ENCODE data around the gene SS18L1. TPM values are rescaled to one million over a fixed set of nuclear protein-coding genes. Genes with fewer than 3 reads are reported as not detected.
A peak's percentile ranks its signal among the peaks of the same experiment; 100 is the strongest.

Gene SS18L1
- total RNA-seq, 1 donor from 2014 or later, result 8.1 TPM

DNA sequence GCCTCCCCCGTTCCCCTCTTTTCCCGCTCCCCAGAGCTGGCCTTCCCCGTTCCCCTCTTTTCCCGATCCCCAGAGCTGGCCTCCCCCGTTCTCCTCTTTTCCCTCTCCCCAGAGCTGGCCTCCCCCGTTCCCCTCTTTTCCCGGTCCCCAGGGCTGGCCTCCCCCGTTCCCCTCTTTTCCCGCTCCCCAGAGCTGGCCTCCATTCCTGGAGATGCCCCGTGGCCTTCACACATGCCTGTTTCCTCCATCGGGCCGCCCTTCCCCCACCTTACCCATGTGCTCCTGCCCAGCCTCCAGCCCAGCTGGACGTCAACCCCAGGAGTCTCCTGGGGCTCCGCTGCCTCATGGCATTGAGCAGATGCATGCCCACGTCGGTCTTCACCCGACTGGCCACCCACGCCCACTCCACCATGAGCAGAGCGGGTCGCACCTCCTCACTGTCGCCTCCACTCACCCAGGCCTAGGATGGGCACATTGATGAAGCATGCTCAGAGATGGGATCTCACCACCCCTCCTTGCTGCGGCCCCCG lies 8.3 kb downstream of the SS18L1 start:
- DNase-seq (ENCODE audit: low read depth in 2 of 2), result no peak

DNA sequence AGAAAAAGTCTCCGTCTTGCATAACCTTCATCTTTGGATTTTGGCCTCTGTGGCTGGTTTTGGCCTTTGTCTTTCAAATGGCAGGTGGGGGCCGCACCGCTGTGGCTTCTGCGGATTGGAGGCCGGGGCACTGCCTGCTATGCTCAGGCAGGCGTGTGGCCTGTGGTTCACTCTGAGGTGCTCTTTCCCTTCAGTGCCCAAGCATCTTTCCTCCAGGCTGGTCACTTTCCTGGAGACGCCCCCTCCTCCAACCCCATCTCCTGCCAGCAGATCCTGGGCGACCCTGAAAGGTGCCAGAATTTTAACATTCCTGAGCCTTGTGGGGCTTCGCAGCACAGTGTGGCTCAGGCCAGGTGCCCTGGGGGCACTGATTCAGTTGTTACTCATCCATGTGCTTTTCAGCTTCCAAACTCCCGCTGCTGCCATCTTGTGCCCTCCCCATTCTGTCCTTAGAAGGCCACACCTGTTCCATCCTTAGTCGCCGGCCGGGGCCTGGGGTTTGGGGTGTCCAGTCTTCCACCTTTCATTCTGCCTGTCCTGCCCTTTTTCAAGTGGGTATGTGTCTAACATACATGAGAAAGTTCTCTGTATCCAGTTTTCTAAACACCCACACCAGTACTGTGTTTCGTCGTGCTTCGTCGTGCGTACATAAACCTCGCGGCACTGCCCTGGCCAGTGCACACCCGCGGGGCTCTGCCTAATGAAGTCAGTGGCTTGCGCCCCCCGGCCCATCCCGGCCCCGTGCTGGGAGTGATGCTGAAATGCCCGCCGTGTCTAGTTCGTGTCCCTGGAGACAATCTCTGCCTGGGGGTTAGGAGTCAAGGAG lies 12.1 kb downstream of the SS18L1 start:
- DNase-seq (ENCODE audit: low read depth in 2 of 2), result no peak

GRCh38 chr20:62156254-62156556 lies 12.6 kb downstream of the SS18L1 start:
- no peak for DNase-seq (ENCODE audit: low read depth in 2 of 2)

- DNase-seq (ENCODE audit: low read depth in 2 of 2), result peak; percentile 55 to 73
Measured at GRCh38 chr20:62156592-62157386, 13.2 kb downstream of the SS18L1 start.

- no peak for DNase-seq (ENCODE audit: low read depth in 2 of 2)
Measured at GRCh38 chr20:62157387-62158087, 14.0 kb downstream of the SS18L1 start.

DNA sequence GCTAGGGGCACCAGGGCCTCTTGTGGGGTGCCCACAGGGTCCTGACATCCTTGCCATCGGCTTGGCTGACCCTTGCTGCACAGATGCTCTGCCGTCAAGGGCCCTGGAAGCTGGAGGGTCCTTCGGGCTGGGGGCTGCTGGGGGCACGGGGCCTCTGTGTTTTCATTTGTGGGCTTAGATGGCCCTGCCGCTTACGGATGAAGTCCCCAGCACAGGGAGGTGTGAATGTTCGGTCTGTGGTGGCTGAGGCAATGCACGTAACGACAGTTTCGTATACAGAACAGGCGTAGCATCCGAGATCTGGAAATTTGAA lies 14.5 kb downstream of the SS18L1 start:
- no peak for DNase-seq (ENCODE audit: low read depth in 2 of 2)

- no peak for DNase-seq (ENCODE audit: low read depth in 2 of 2)
Measured at GRCh38 chr20:62158541-62158940, 15.0 kb downstream of the SS18L1 start.

- DNase-seq (ENCODE audit: low read depth in 2 of 2), result no peak
Measured at GRCh38 chr20:62159052-62159451, 15.5 kb downstream of the SS18L1 start.

GRCh38 chr20:62159839-62160238 lies 16.3 kb downstream of the SS18L1 start:
- DNase-seq (ENCODE audit: low read depth in 2 of 2), result no peak

- no peak for DNase-seq (ENCODE audit: low read depth in 2 of 2)
Measured at GRCh38 chr20:62160253-62160652, 16.7 kb downstream of the SS18L1 start.

DNA sequence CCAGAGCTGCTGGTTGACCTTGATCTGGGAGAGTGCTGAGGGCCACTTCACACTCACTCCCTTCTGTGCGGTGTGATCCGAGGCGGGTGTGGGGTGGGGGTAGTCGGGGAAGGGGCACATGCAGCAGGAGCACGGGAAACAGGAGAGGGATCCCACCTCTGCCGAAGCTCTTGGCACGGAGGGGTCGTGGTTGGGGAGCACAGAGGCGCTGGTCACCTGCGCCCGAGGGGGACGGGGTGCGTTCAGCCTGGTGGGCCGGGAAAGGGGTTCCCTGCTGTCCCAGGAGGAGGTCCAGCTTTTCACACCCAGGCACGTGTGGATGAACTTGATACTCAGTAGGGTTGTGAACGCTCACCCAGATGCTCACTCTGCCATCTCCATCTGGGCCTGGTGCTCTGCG lies 17.3 kb downstream of the SS18L1 start:
- DNase-seq (ENCODE audit: low read depth in 2 of 2), result no peak

GRCh38 chr20:62161347-62161746 lies 17.8 kb downstream of the SS18L1 start:
- DNase-seq (ENCODE audit: low read depth in 2 of 2), result peak; percentile 13 to 44

DNA sequence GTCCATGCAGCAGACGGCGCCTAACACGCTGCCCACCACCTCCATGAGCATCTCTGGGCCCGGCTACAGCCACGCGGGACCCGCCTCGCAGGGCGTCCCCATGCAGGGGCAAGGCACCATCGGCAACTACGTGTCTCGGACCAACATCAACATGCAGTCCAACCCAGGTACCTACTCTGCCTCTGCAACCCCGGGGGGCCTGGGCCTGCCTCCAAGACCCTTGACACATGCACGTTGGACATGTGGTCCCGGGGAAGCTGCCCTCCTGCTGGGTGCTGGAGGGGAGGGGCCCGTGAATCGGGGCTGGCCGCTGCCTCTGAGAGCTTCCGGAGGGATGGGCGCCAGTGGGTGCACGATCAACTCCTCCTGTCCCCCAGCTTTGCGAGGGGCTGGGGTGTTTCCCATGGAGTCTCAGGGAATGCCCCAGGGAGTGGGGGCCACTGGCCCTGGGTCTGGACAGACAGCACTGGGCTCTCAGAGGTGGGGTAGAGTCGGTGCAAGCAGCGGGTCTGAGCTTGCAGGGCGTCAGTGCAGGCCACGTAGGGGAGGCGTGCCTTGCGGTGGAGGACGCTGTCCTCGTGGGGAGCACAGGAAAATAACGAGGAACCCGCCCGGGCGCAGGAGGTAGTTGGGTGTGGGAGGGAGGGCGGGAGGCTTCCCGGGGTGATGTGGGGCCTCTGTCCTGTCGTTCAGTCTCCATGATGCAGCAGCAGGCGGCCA lies 19.4 kb downstream of the SS18L1 start:
- DNase-seq (ENCODE audit: low read depth in 2 of 2), result no peak

DNA sequence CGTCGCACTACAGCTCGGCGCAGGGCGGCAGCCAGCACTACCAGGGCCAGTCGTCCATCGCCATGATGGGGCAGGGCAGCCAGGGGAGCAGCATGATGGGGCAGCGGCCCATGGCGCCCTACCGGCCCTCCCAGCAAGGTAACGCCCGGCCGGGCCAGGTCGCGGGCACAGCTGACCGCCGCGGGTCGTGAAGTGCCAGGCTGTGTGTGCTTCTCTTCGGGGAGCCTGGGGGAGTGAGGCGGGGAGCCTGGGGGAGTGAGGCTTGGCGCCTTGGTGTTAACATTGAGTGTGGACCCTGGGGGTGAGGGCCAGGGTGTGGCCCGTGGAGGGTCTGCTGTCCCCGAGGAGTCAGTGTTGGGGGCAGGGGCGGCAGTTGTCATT lies 19.9 kb downstream of the SS18L1 start:
- no peak for DNase-seq (ENCODE audit: low read depth in 2 of 2)

DNA sequence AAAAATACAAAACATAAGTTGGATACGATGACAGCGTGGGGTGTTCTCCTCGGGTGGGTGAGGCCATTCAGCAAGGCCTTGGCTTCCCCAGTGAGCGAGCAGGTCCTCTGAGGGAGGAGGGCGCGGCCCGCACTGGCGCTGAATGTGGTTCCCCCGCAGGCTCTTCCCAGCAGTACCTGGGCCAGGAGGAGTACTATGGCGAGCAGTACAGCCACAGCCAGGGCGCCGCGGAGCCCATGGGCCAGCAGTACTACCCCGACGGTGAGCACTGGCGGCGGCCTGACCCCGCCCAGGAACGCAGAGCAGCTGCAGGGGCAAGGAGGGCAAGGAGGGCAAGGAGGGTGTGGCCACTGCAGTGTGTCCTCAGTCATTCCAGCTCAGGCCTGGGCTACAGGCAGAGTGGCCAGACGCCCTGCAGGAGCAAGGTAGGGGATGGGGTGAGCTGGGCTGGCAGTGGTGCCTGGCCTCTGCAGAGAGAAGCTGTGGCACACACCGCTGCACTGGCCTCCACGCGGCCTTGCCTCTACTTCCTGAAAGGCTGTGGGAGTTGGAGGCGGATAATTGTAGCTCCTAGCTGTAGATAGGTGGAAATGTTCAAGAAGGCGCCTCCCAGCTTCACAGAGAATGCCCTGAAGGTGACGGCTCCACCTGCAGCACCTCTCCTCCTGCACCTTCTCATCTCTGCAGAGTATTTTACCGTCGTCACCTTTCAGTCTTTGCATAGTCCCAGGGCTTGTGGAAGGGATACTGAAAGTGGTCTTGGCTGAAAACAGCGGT lies 20.6 kb downstream of the SS18L1 start:
- DNase-seq (ENCODE audit: low read depth in 2 of 2), result no peak

GRCh38 chr20:62164879-62165761 lies 21.6 kb downstream of the SS18L1 start:
- DNase-seq (ENCODE audit: low read depth in 2 of 2), result no peak

- no peak for DNase-seq (ENCODE audit: low read depth in 2 of 2)
Measured at GRCh38 chr20:62165762-62166399, 22.3 kb downstream of the SS18L1 start.

GRCh38 chr20:62167474-62167873 lies 23.9 kb downstream of the SS18L1 start:
- DNase-seq (ENCODE audit: low read depth in 2 of 2), result no peak

DNA sequence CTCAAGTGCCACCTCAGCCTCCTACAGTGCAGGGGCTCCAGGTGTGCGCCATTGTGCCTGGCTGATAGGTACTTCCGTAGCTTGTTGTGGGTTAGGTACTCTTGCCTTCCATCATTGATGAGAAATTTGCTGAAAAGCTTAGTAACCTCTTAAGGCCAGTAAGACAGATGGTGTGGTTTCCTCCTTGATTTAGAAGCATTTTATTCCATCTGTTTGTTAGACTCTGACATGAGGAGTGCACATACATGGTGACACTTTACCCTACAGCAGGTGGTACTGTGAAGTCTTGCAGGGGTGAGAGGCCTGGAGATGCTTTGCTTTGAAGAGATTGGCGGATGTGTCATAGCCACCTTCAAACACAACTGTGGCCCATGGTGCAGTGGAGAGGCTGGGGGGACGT lies 24.5 kb downstream of the SS18L1 start:
- no peak for DNase-seq (ENCODE audit: low read depth in 2 of 2)
